ENCODE measurements around the gene RALGPS2. TPM values are rescaled to one million over a fixed set of nuclear protein-coding genes. Genes with fewer than 3 reads are reported as not detected.
A peak's percentile ranks its signal among the peaks of the same experiment; 100 is the strongest.

RALGPS2 gene
- total and polyA plus RNA-seq, 2 experiments from 2014 or later, result 18.1 to 49.6 TPM

DNA sequence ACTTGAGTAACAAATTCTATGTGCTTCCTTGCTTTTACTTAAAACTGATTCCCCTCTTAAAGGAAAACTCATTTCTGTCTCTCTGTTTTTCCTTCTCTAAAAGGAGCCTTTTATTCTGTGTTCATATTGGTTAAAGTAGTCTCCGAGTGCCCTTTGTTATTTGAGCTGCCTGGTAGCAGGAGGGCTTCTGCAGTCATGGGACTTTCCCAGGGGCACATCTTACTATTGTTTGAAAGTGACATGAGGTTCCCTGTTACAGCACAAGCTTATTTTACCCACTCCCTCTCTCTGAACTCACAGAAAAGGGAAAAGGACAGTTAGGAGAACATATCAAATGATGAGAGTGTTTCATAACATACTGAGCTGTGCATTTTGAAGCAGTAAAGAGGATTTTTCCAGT is 203.9 kb downstream of the RALGPS2 start:
- 0 out of 2 replicates have a peak, but pooled peaks cover 4% of the 10 kb centered on the region for H3F3A ChIP-seq (ENCODE audit: insufficient read depth)
- H3K4me3 ChIP-seq, result no peak overlapping the region
- 56 to 67% methylated on average over 1 of the region's 1 CpG for WGBS, 2 experiments (ENCODE audit: low coverage in 1 of 2, low lambda C conversion rate in 2 of 2, missing lambda C conversion rate in 2 of 2)
- H3K9ac ChIP-seq, result no peak overlapping the region
- H2AFZ ChIP-seq, result no peak overlapping the region
- no peaks in the 10 kb centered on the region for H3K9me3 ChIP-seq (ENCODE audit: low read depth)
- H4K20me1 ChIP-seq (ENCODE audit: insufficient read depth), result no peaks in the 10 kb centered on the region
- H3K27ac ChIP-seq, result no peak overlapping the region
- no peaks in the 10 kb centered on the region for H3K9me2 ChIP-seq (ENCODE audit: insufficient read depth)
- no peak for DNase-seq
- H3K27me3 ChIP-seq (replicated peaks; ENCODE audit: insufficient read depth), result no peaks in the 10 kb centered on the region
- no peak overlapping the region for H3K4me2 ChIP-seq (ENCODE audit: unreplicated experiment)
- in situ Hi-C loops (cut with MboI), result no loop called here
- TF ChIP-seq EZH2 (IDR thresholded peaks at IDR 0.05; ENCODE audit: insufficient read depth, poor library complexity, severe bottlenecking) (no peak), EZH2phosphoT487 (IDR thresholded peaks at IDR 0.05; ENCODE audit: insufficient read depth, low read depth) (no peak)
- H3K4me1 ChIP-seq (ENCODE audit: insufficient read depth), result peaks cover 16% of the 10 kb centered on the region
- H3K79me2 ChIP-seq (ENCODE audit: insufficient read depth), result no peaks in the 10 kb centered on the region
- H3K36me3 ChIP-seq (ENCODE audit: low read depth), result peaks cover 13% of the 10 kb centered on the region; the same call in 1 of the 2 replicates

GRCh38 chr1:178931858-178932551 is 207.0 kb downstream of the RALGPS2 start:
- peak; percentile 53 for DNase-seq
- Histone ChIP-seq H3K9me3 (ENCODE audit: low read depth) (no peaks in the 10 kb centered on the region), H3K4me2 (ENCODE audit: unreplicated experiment) (peak overlapping the region; percentile 31), H3K36me3 (ENCODE audit: low read depth) (no peaks in the 10 kb centered on the region), H3K4me1 (ENCODE audit: insufficient read depth) (peaks cover 16% of the 10 kb centered on the region), H3K9ac (no peak overlapping the region), H4K20me1 (ENCODE audit: insufficient read depth) (no peaks in the 10 kb centered on the region), H3K27me3 (replicated peaks; ENCODE audit: insufficient read depth) (no peaks in the 10 kb centered on the region), H3K4me3 (no peak overlapping the region), H3F3A (ENCODE audit: insufficient read depth) (no peaks in the 10 kb centered on the region), H2AFZ (no peak overlapping the region), H3K27ac (peak overlapping the region; percentile 9), H3K79me2 (ENCODE audit: insufficient read depth) (no peaks in the 10 kb centered on the region), H3K9me2 (ENCODE audit: insufficient read depth) (no peaks in the 10 kb centered on the region)
- in situ Hi-C loops (cut with MboI), result no loop called here
- WGBS, 2 experiments (ENCODE audit: low coverage in 1 of 2, low lambda C conversion rate in 2 of 2, missing lambda C conversion rate in 2 of 2), result 27 to 29% methylated on average over 9 of the region's 9 CpGs
- no peak for TF ChIP-seq EZH2phosphoT487 (IDR thresholded peaks at IDR 0.05; ENCODE audit: insufficient read depth, low read depth)
- no peak for TF ChIP-seq EZH2 (IDR thresholded peaks at IDR 0.05; ENCODE audit: insufficient read depth, poor library complexity, severe bottlenecking)

- Histone ChIP-seq H3K9ac (no peak overlapping the region), H3K9me3 (ENCODE audit: low read depth) (no peaks in the 10 kb centered on the region), H3K36me3 (ENCODE audit: low read depth) (no peaks in the 10 kb centered on the region), H3K27me3 (replicated peaks; ENCODE audit: insufficient read depth) (no peaks in the 10 kb centered on the region), H3K4me2 (ENCODE audit: unreplicated experiment) (peak overlapping the region; percentile 31), H3K4me3 (no peak overlapping the region), H2AFZ (no peak overlapping the region), H3K9me2 (ENCODE audit: insufficient read depth) (no peaks in the 10 kb centered on the region), H4K20me1 (ENCODE audit: insufficient read depth) (no peaks in the 10 kb centered on the region), H3K79me2 (ENCODE audit: insufficient read depth) (no peaks in the 10 kb centered on the region), H3K27ac (peak overlapping the region; percentile 9), H3K4me1 (ENCODE audit: insufficient read depth) (peaks cover 17% of the 10 kb centered on the region), H3F3A (ENCODE audit: insufficient read depth) (peaks cover 2% of the 10 kb centered on the region)
- TF ChIP-seq EZH2phosphoT487 (IDR thresholded peaks at IDR 0.05; ENCODE audit: insufficient read depth, low read depth), result no peak
- no peak for TF ChIP-seq EZH2 (IDR thresholded peaks at IDR 0.05; ENCODE audit: insufficient read depth, poor library complexity, severe bottlenecking)
- in situ Hi-C loops (cut with MboI), result no loop called here
- 14 to 29% methylated on average over 4 of the region's 4 CpGs for WGBS, 2 experiments (ENCODE audit: low coverage in 1 of 2, low lambda C conversion rate in 2 of 2, missing lambda C conversion rate in 2 of 2)
- peak; percentile 15 for DNase-seq
Measured at GRCh38 chr1:178932552-178932906, 207.5 kb downstream of the RALGPS2 start.

DNA sequence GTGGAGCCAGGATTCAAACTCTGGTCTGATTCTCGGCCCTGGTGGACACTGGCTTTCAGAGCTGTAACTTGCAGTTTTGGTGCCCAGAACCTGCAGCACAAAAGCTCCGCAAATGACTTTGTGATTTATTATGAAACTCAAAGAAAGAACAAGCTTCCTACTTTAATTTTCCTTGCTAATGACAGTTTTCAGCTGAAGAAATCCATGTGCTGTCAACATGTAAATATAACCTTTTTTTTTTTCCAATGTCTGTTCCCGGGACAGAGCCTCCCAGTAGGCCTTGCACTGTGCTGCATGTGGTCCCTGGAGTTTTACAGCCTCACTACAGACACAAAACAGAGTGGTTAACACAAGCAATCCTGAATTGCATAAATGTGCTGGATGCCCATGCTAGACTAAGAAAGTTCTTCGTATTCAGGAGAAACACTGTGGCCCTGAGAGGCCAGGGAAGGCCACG is 208.1 kb downstream of the RALGPS2 start:
- in situ Hi-C loops (cut with MboI), result no loop called here
- TF ChIP-seq EZH2phosphoT487 (IDR thresholded peaks at IDR 0.05; ENCODE audit: insufficient read depth, low read depth), result no peak
- TF ChIP-seq EZH2 (IDR thresholded peaks at IDR 0.05; ENCODE audit: insufficient read depth, poor library complexity, severe bottlenecking), result no peak
- Histone ChIP-seq H2AFZ (no peak overlapping the region), H3K27me3 (replicated peaks; ENCODE audit: insufficient read depth) (no peaks in the 10 kb centered on the region), H3F3A (ENCODE audit: insufficient read depth) (peaks cover 8% of the 10 kb centered on the region), H3K36me3 (ENCODE audit: low read depth) (no peaks in the 10 kb centered on the region), H3K4me3 (no peak overlapping the region), H3K9me2 (ENCODE audit: insufficient read depth) (no peaks in the 10 kb centered on the region), H3K4me1 (ENCODE audit: insufficient read depth) (peaks cover 23% of the 10 kb centered on the region), H3K9ac (no peak overlapping the region), H3K4me2 (ENCODE audit: unreplicated experiment) (no peak overlapping the region), H3K27ac (no peak overlapping the region), H3K9me3 (ENCODE audit: low read depth) (no peaks in the 10 kb centered on the region), H4K20me1 (ENCODE audit: insufficient read depth) (no peaks in the 10 kb centered on the region), H3K79me2 (ENCODE audit: insufficient read depth) (no peaks in the 10 kb centered on the region)
- DNase-seq, result no peak
- WGBS, 2 experiments (ENCODE audit: low coverage in 1 of 2, low lambda C conversion rate in 2 of 2, missing lambda C conversion rate in 2 of 2), result 39 to 40% methylated on average over 5 of the region's 5 CpGs
